Measurements from ENCODE around the gene DEDD2.

The DEDD2 gene

GRCh38 chr19:42248270-42249148 lies 31.0 kb upstream of the DEDD2 start:
- DNase-seq, result no peak

DNA sequence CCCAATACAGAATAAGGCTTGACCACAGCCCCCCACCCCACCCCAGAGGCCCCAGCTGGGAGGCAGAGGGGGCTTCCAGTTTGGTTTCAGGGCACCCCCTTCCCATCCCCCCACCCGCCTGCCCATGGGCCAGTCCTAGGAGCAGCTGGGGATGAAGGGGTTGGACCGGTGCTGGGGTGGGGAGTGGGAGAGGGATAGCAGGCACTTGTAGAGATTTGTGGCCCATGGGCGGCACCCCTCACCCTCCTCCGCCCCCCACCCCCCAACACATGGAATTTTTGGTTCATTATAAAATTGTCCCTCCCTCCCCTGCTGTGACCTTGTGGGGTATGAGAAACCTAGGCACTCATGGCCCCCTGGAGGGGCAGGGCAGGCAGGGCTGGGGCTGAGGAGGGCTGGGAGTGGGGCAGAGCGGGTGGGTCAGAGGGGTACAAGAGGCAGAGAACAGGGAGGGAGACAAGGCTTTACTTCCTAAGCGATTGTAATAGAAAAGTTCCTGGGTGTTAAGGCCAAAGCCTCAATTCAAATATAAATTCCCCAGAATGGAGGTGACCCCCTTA lies 30.2 kb upstream of the DEDD2 start:
- DNase-seq, result no peak

GRCh38 chr19:42246922-42247639 lies 29.6 kb upstream of the DEDD2 start:
- no peak for DNase-seq

- DNase-seq, result peak; percentile 18 to 57 (median 37)
Observed at GRCh38 chr19:42246143-42246921, 28.9 kb upstream of the DEDD2 start.

GRCh38 chr19:42245231-42245630 lies 27.8 kb upstream of the DEDD2 start:
- DNase-seq, result no peak

GRCh38 chr19:42244347-42245220 lies 27.1 kb upstream of the DEDD2 start:
- DNase-seq, result peak; percentile 94 to 97 (median 96)

DNA sequence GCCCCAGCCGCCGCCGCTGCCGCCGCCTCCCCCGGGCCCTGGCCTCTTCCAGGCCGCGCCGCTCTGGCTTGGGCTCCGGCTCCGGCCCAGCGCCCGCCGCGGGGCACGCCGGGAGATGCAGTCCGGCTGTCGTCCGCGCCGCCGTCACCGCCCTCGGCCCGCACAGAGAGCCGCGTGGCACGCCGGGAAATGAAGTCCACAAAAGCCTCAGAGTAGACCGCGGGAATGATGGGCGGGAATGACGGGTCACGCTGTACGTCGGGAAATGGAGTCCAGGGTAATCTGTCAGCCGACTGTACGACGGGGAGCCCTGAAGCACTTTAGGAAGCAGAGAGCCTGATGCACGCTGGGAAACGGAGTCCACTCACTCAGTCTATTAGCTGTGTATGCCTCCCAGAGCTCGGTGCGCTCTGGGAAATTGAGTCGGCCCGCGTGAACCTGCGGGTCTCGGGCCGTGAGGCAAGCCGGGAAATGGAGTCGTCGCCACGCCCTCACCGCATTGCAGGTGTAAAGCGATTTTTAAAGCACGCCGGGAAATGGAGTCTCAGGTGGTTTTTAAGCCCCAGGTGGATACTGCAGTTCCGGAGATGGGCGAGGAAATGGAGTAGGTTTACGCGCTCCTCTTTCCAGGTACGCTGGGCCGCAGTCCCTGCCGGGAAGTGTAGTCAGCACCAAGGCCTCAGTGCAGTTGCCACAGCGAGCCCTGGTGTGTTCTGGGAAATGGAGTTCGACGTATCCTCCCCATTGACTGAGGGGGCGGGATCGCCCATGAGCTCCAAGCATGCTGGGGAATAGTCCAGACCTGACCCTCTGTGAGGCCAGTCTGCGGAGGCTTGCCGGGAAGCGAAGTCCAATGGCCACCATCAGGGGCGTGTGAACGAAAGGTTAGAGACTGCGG lies 25.3 kb upstream of the DEDD2 start, which contains the start of gene GSK3A:
Gene GSK3A, minus strand, starts transcription at position 91 of the 898 bp plus-strand sequence. CDS start 137 bp downstream, outside the sequence.
- peak; percentile 98 to 99 (median 99) for DNase-seq

DNA sequence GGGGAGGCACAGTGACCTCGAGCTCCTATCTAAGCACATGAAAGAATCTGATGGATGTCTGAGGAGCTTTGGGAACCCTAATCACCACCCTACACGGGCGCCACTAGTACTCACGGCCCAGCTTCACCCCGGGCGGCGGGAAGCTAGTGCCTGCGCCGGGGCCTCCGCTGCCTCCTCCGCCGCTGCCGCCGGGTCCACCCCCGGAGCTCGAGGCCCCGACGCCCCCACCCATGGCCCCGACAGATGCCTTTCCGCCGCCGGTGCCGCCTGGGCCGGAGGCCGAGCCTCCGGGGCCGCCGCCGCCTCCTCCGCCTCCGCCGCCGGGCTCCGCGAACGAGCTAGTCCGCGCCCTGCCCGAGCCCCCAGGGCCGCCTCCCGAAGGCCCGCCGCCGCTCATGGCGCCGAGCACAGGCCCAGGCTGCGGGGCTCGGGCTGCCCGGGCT lies 24.6 kb upstream of the DEDD2 start:
- DNase-seq, result peak in 3 of 4 experiments; percentile 12 to 55 (median 37)

GRCh38 chr19:42241279-42241678 lies 23.8 kb upstream of the DEDD2 start:
- DNase-seq, result no peak

DNA sequence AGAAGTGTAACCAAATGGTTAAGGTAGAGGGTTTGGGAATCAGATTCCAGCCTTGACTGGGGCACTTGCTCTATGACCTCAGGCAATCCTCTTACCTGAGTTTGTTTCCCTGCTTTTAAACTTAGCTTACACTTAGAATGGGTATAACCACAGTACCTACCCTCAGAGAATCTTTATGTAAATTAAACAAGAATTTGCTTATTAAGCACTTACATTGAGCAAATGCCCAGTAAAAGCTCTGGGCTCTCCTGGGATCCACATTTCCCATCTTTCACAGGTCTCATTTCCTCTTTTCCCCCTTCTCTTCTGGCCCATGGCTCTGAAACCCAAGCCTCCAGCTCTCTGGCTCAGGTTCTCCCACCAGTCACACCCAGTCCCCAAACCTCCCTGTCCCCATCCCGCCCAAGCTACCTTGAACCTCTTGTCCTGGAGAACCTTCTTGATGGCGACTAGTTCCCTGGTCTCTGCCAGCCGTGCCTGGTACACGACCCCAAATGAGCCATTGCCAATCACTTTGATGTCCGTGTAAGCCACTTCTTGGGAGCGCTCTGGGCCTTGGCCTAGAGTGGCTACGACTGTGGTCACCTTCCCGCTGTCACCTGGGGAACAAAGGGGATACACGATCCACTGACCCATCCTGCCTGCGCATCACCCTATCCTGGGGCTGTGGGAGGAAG lies 22.2 kb upstream of the DEDD2 start:
- no peak for DNase-seq

DNA sequence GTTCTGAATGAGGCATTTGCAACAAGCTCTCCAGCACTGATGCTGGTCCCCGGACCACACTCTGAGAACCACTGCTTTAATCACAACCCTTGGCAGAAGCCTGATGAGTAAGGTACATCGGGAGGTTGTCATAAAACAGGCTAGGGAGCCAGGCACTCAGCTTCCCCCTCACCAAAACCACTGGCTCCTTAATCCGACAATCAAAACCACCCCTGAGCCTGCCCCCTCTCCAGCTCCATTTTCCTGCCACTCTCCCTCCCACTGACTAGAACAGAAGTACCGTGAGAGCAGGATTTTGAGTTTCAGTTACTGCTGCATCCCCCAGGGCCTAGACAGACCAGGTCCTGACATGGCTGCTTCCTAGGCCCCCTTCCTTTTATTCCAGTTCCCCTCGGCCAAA lies 17.7 kb upstream of the DEDD2 start:
- no peak for DNase-seq

DNA sequence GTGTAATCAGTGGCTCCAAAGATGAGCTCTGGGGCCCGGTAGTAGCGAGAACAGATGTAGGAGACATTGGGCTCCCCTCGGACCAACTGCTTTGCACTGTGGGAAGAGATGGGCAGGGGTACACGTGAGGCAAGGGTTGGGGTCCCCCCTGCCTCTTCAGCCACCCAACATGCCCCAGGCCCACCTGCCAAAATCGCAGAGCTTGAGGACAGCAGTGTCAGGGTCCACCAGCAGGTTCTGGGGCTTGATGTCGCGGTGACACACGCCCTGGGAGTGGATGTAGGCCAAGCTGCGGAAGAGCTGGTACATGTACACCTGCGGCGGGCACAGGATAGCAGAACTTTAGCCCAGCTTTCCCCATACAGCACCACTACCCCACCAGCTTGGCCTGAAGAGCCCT lies 16.9 kb upstream of the DEDD2 start:
- DNase-seq, result no peak

DNA sequence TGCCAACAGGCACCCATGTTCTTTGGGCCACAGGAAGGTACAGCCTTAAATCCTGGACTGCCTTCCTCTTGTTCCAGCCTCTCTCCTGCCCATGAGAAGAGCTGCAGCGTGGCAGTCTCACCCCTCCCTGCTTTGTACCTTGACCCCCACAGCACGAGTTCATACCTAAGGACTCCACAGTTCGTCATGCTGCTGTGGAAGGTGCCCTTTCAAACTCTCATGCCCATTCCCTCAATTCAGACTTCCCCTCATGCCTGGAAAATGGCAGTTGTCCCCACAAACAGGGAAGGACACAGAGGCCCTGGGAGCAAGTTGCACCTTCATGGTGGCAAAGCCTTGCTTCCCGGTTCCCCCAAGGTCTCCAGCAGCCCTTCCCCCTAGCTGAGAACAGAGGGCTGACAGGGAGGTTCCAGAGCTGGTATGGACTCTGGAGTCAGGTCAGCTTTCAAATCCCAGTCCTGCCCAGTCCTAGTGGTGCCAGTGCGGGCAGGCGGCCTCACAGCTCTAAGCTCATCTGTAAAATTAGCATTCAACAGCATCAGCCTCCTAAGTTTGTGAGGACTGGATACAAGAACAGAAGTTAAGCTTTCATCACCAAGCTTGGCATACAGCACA lies 16.3 kb upstream of the DEDD2 start:
- no peak for DNase-seq

GRCh38 chr19:42233106-42233505 lies 15.6 kb upstream of the DEDD2 start:
- DNase-seq, result no peak

GRCh38 chr19:42232435-42232834 lies 15.0 kb upstream of the DEDD2 start:
- no peak for DNase-seq

DNA sequence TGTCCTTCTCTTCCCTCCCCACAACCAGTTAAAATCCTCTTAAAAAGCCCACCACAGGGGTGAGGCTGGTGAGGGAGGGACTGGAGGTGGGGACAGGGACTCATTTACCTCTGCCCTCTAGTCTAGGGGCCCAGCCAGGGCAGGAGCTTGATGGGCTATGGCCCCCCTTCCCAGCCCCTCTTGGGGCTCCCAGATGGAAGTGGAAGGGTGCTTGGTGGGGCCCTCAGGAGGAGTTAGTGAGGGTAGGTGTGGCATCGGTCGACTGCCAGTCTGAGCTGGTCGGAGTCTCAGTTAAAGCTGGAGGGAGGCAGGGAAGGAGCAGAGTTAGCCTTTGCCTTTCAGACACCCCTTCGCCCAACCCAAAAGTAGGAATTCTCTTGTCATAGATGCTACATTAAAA lies 13.1 kb upstream of the DEDD2 start:
- DNase-seq, result no peak

DNA sequence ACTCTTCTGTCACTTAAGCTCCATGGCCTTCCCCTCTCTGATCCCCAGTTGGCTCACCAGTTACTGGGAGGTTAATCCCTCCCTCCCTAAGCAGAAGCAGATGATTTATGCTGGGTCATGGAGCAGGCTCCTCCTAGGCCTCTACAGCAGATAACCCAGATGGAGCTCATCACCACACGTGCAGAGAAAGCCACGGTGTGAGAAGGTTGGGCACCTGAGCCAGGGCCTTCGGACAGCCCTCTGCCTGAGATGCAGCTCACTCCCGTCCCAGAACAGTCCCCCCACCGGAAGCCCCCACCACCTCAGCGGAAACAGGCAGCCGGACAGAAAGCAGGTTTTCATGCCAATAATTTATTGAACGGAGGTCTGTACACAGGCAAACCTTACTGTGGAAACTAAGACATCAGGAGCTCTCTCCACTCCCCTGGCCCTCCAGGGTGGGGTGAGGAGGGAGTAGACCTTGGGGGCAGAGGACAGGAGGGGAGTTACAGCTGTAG lies 12.4 kb upstream of the DEDD2 start:
- no peak for DNase-seq

DNA sequence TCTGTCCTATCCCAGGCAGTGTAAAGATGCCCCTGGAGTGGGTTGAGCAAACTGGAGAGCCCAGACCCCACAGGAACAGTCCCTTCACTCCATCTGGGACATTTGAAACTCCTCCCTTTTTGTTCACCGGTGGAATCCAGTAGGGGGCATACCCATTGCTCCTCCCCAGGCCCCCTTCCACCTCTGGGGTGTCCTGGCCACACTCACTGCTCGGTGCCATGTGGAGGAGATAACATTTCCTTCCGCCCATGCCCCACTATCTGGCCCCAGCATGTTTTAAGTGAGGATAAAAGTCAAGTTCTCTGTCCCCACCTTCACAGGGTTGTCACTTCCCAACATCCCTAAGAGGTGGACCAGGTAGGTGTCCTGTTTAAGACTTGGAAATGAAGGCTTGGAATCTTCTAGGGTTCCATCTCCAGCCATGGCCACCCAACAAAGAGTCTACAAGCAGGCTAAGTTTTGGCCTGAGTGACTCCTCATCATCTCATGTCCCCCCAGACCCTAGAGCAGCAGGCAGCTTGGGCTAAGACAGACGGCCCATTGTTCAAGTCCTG lies 11.9 kb upstream of the DEDD2 start:
- no peak for DNase-seq

GRCh38 chr19:42228641-42229040 lies 11.2 kb upstream of the DEDD2 start:
- DNase-seq, result no peak

All from suppressor macrophage (primary cell).